Effector memory CD8-positive, alpha-beta T cell (primary cell): Measurements from ENCODE around the gene NNAT.

Experiments
- ATAC-seq: fragments of 150-1000 bp; cut with Tn5 transposase; replicated peaks from 2 replicates; pipeline ENCODE4 v1.10.0; 2021; ENCODE audit warnings: mild to moderate bottlenecking, moderate library complexity
- DNase-seq, 3 experiments: peaks; one replicate each; pipeline ENCODE4 v3.0.0; 2021
- H3K27ac Mint-ChIP-seq, 2 donors: one replicate each; pipeline ENCODE4 v1.8.0; 2022; ENCODE audit warnings: mild to moderate bottlenecking in 2 of 2, mixed read lengths in 2 of 2, moderate library complexity in 2 of 2
- H3K27me3 Mint-ChIP-seq, 2 donors: one replicate each; pipeline ENCODE4 v1.8.0; 2022; ENCODE audit warnings: mixed read lengths in 2 of 2
- H3K36me3 Mint-ChIP-seq: one replicate; pipeline ENCODE4 v1.8.0; 2022; ENCODE audit warnings: mild to moderate bottlenecking, moderate library complexity, mixed read lengths; ENCODE audit not compliant: insufficient read depth
- H3K4me1 Mint-ChIP-seq, 2 donors: one replicate each; pipeline ENCODE4 v1.8.0; 2022; ENCODE audit warnings: low read depth in 2 of 2, mixed read lengths in 2 of 2
- H3K4me3 Mint-ChIP-seq, 2 donors: one replicate each; pipeline ENCODE4 v1.8.0; 2022; ENCODE audit warnings: mild to moderate bottlenecking in 2 of 2, mixed read lengths in 2 of 2, moderate library complexity in 2 of 2
- H3K9me3 Mint-ChIP-seq, 2 donors: one replicate each; pipeline ENCODE4 v1.8.0; 2022; ENCODE audit warnings: mixed read lengths in 2 of 2

The NNAT gene

DNA sequence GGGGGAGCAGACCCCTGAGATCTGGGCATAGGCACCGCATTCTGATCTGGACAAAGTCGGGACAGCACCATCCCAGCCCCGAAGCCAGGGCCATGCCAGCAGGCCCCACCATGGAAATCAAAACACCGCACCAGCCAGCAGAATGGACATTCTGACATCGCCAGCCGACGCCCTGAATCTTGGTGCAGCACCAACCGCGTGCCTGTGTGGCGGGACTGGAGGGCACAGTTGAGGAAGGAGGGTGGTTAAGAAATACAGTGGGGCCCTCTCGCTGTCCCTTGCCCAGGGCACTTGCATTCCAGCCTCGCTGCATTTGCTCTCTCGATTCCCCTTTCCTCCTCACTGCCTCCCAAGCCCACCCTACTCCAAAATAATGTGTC lies 2.0 kb downstream of the NNAT start:
- H3K4me3 Mint-ChIP-seq: no peak overlapping the region
- ATAC-seq (no peak), DNase-seq (no peak)
- no peaks in the 10 kb centered on the region for H3K27me3 Mint-ChIP-seq
- peaks cover 58 to 59% of the 10 kb centered on the region in 2 donors for H3K4me1 Mint-ChIP-seq
- H3K27ac Mint-ChIP-seq: peak overlapping the region in 1 of 2 donors; percentile 14
- no peaks in the 10 kb centered on the region for H3K9me3 Mint-ChIP-seq
- H3K36me3 Mint-ChIP-seq: peaks cover 48% of the 10 kb centered on the region

GRCh38 chr20:37523911-37524700 lies 3.1 kb downstream of the NNAT start:
- no peaks in the 10 kb centered on the region for H3K27me3 Mint-ChIP-seq
- H3K9me3 Mint-ChIP-seq: no peaks in the 10 kb centered on the region
- H3K36me3 Mint-ChIP-seq: peaks cover 46% of the 10 kb centered on the region
- peak overlapping the region; percentile 93 to 100 for H3K27ac Mint-ChIP-seq
- peaks cover 57 to 59% of the 10 kb centered on the region in 2 donors for H3K4me1 Mint-ChIP-seq
- H3K4me3 Mint-ChIP-seq: peak overlapping the region in 1 of 2 donors; percentile 88
- DNase-seq (no peak), ATAC-seq (no peak)

- Mint-ChIP-seq H3K36me3 (peaks cover 39% of the 10 kb centered on the region), H3K4me3 (peak overlapping the region; percentile 88 to 95), H3K9me3 (no peaks in the 10 kb centered on the region), H3K4me1 (peaks cover 55 to 56% of the 10 kb centered on the region in 2 donors), H3K27me3 (no peaks in the 10 kb centered on the region), H3K27ac (peak overlapping the region; percentile 93 to 100)
- DNase-seq: peak in 1 of 3 experiments; percentile 15
- peak; percentile 8 for ATAC-seq
These were observed 4.0 kb downstream of the NNAT start for GRCh38 chr20:37524859-37525708.

- ATAC-seq (no peak), DNase-seq (no peak)
- Mint-ChIP-seq H3K27ac (peak overlapping the region; percentile 100), H3K9me3 (no peaks in the 10 kb centered on the region), H3K36me3 (peaks cover 39% of the 10 kb centered on the region), H3K4me3 (peak overlapping the region; percentile 88 to 95), H3K27me3 (peaks cover 0 to 2% of the 10 kb centered on the region in 2 donors), H3K4me1 (peaks cover 49% of the 10 kb centered on the region in 2 donors)
These were observed 4.8 kb downstream of the NNAT start for GRCh38 chr20:37525810-37526209.

- ATAC-seq (no peak), DNase-seq (no peak)
- no peaks in the 10 kb centered on the region for H3K9me3 Mint-ChIP-seq
- peaks cover 36% of the 10 kb centered on the region for H3K36me3 Mint-ChIP-seq
- peaks cover 47 to 49% of the 10 kb centered on the region in 2 donors for H3K4me1 Mint-ChIP-seq
- peak overlapping the region; percentile 88 to 95 for H3K4me3 Mint-ChIP-seq
- H3K27ac Mint-ChIP-seq: peak overlapping the region; percentile 100
- peaks cover 0 to 7% of the 10 kb centered on the region in 2 donors for H3K27me3 Mint-ChIP-seq
These were observed 5.3 kb downstream of the NNAT start for GRCh38 chr20:37526238-37526838.

DNA sequence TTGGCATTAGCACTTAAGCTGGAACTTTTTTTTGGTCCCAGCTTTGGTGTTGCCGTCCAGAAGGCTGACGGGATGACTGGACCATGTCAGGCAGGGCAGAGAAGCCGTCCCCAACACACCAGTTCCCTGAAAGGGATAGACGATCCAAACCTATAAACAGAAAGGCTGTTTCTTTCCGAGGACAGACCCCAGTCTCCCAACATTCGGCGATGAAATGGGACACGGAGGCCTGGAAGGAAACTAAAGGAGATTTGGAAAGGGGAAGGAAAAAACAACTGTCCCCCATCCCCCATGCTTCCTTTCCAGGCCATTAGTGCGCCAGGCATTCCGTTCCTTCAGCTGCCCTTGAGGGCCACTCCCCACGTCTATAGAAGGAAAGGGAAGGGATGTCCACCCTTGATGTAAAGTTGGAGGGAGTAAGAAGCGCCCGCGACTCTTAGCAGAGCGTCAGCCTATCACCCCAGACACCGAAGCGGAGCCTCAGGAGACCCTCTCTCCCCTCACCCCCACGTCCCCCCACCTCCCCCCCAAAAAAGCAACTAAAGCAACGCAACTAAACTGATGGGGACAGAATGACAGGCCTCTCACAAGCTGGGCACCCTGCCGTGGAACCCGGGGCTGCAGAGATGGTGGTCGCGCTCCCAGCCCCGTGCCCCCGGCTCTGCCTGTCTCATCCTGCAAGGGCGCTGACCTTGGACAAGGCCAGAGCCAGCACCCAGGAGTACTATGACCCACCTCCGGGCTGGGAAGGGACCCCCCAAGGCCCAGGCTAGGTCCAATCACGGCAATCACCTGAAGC lies 6.0 kb downstream of the NNAT start:
- peaks cover 45 to 47% of the 10 kb centered on the region in 2 donors for H3K4me1 Mint-ChIP-seq
- peaks cover 0 to 13% of the 10 kb centered on the region in 2 donors for H3K27me3 Mint-ChIP-seq
- DNase-seq: no peak
- no peaks in the 10 kb centered on the region for H3K9me3 Mint-ChIP-seq
- H3K4me3 Mint-ChIP-seq: peak overlapping the region; percentile 88 to 95
- H3K27ac Mint-ChIP-seq: peak overlapping the region; percentile 100
- ATAC-seq: no peak
- peaks cover 30% of the 10 kb centered on the region for H3K36me3 Mint-ChIP-seq

- H3K4me1 Mint-ChIP-seq: peaks cover 45 to 47% of the 10 kb centered on the region in 2 donors
- H3K4me3 Mint-ChIP-seq: peak within 1 kb of the TSS; percentile 88 to 95
- ATAC-seq (peak; percentile 89), DNase-seq (peak; percentile 93 to 97 (median 95))
- no peaks in the 10 kb centered on the region for H3K9me3 Mint-ChIP-seq
- H3K36me3 Mint-ChIP-seq: peaks cover 30% of the 10 kb centered on the region
- peak within 1 kb of the TSS; percentile 100 for H3K27ac Mint-ChIP-seq
- peaks cover 0 to 13% of the 10 kb centered on the region in 2 donors for H3K27me3 Mint-ChIP-seq
These were observed 6.8 kb downstream of the NNAT start, which contains the start of gene BLCAP for GRCh38 chr20:37527638-37528445. TSS of gene BLCAP (minus strand) at chr20:37527876. CDS start at chr20:37519174, 8,702 bp downstream.

- Mint-ChIP-seq H3K27me3 (peaks cover 0 to 13% of the 10 kb centered on the region in 2 donors), H3K36me3 (peaks cover 26% of the 10 kb centered on the region), H3K4me3 (peak overlapping the region; percentile 88 to 95), H3K9me3 (no peaks in the 10 kb centered on the region), H3K4me1 (peaks cover 39 to 43% of the 10 kb centered on the region in 2 donors), H3K27ac (peak overlapping the region; percentile 100)
- DNase-seq: no peak
- no peak for ATAC-seq
These were observed 7.6 kb downstream of the NNAT start for GRCh38 chr20:37528446-37529213.

GRCh38 chr20:37529214-37529967 lies 8.3 kb downstream of the NNAT start:
- Mint-ChIP-seq H3K4me3 (peak overlapping the region in 1 of 2 donors; percentile 95), H3K27me3 (peaks cover 0 to 13% of the 10 kb centered on the region in 2 donors), H3K4me1 (peaks cover 35 to 36% of the 10 kb centered on the region in 2 donors), H3K27ac (peak overlapping the region in 1 of 2 donors; percentile 6), H3K9me3 (no peaks in the 10 kb centered on the region), H3K36me3 (peaks cover 23% of the 10 kb centered on the region)
- ATAC-seq: no peak
- no peak for DNase-seq

DNA sequence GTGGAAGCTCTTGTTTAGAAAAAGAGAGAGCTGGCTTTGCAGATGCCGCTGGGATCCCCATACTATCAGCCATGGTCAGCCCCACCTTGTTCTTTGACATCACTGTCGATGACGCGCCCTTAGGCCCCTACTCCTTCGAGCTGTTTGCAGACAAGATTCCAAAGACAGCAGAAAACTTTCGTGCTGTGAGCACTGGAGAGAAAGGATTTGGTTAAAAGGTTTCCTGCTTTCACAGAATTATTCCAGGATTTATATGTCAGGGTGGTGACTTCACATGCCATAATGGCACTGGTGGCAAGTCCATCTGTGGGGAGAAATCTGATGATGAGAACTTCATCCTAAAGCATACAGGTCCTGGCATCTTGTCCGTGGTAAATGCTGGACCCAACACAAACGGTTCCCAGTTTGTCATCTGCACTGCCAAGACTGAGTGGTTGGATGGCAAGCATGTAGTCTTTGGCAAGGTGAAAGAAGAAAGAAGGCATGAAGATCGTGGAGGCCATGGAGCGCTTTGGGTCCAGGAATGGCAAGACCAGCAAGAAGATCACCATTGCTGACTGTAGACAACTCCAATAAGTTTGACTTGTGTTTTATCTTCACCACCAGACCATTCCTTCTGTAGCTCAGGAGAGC lies 9.0 kb downstream of the NNAT start:
- ATAC-seq (no peak), DNase-seq (no peak)
- Mint-ChIP-seq H3K9me3 (no peaks in the 10 kb centered on the region), H3K4me1 (peaks cover 33 to 34% of the 10 kb centered on the region in 2 donors), H3K4me3 (no peak overlapping the region), H3K36me3 (peaks cover 19% of the 10 kb centered on the region), H3K27me3 (peaks cover 0 to 13% of the 10 kb centered on the region in 2 donors), H3K27ac (no peak overlapping the region)
